Stimulated activated CD4-positive, alpha-beta T cell treated with anti-CD3 and anti-CD28 coated beads, Interleukin-1b, Interleukin-23, amount 100 ng/mL, for 4 hours (primary cell): ENCODE measurements around the gene TMEM178A.
"Not testable (repeated sequence)": the region's sequence is repeated elsewhere in the genome, so short reads cannot be mapped to it uniquely, and the experiment has no call there.

Experiments used
- DNase-seq, 2 donors: peaks; one replicate each; pipeline ENCODE4 v3.0.0-alpha.2; 2020; ENCODE audit warnings: low read depth in 2 of 2

The TMEM178A gene

GRCh38 chr2:39648580-39648979 lies 17.1 kb upstream of the TMEM178A start:
- no peak for DNase-seq

DNA sequence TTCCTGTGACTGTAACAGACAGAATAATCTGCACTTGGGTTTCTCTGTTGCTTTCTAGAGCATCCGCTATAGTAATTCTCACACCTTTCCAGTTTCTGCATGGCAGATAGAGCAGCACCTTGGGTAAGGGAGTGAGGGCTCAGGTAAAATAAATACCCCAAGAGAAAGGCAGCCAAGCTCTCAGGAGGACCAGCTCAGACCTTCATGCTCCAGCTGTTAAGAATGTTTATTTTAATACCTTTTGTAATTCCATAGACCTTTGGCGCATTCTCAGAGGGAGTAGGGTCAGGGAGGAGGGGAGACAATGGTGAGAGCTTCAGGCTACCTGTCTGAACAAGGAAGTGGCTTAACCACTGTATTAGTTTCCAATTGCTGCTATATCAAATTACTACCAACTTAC lies 16.2 kb upstream of the TMEM178A start:
- DNase-seq: no peak

GRCh38 chr2:39650468-39650867 lies 15.2 kb upstream of the TMEM178A start:
- DNase-seq: no peak

DNA sequence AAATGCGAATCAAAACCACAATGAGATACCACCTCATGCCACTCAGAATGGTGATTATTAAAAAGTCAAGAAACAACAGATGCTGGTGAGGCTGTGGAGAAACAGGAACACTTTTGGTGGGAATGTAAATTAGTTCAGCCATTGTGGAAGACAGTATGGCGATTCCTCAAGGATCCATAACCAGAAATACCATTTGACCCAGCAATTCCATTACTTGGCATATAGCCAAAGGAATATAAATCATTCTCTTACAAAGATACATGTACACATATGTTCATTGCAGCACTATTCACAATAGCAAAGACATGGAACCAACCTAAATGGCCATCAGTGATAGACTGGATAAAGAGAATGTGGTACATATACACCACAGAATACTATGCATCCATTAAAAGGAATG lies 9.5 kb upstream of the TMEM178A start:
- DNase-seq: not testable (repeated sequence)

DNA sequence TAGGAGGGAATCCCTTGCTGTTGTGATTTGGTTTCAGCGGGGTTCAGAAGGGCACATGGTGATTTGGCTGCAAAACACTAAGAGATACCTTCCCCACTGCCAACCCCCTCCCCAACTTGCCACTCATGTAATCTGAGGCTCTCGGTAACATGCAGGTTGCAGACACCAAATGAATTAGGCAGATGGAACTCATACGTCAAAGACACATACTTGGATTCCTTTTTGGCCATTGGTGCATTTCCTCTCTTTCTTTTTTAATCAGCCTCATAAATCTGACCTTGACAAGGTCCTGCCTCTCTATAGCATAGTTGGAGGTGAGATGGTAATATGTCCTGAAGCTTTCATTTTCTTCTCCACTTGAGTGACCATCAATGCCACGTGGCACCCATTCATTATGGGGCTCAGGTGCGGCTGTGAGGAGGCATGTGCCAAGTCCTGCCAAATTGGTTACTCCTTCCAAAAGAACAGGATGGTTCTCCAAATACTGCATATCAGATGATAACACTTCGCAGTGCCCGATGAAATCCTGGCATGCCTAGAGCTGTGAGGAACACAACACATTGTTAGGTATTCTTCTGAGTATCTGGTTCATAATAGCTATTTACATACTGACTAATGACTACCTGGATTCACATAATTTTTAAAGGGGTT lies 8.3 kb upstream of the TMEM178A start:
- DNase-seq: no peak

GRCh38 chr2:39658371-39658770 lies 7.3 kb upstream of the TMEM178A start:
- no peak for DNase-seq

GRCh38 chr2:39659765-39660611 lies 5.7 kb upstream of the TMEM178A start:
- no peak for DNase-seq

DNA sequence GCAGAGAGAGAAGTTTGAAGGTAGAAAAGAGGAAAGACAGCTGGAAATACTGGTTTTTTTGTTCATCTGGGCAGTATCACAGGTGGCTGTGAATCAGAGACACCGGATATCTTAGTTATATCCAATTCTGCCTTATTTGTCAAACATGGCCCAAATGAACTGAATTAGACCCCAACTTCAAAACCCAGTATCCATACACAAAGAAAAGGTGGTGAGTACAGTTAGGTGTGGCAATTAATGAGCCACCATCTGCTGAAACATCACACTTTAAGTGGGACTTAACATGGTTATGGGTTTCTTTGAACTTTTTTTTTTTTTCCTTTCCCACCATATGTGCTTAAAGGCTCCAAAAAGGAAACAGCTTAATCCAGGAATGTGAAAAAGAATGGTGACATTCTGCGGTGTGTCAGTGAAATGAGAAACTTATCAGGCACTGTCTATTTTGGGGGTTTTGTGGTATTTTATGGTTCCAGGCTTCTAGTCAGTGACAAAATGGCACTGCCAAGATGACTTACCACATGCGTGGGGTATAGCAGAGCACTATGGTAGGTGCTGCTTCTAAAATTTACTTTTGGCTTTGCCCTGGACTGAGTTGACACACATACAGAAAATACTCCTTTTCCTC lies 5.0 kb upstream of the TMEM178A start:
- no peak for DNase-seq

GRCh38 chr2:39661826-39662225 lies 3.9 kb upstream of the TMEM178A start:
- DNase-seq: no peak

DNA sequence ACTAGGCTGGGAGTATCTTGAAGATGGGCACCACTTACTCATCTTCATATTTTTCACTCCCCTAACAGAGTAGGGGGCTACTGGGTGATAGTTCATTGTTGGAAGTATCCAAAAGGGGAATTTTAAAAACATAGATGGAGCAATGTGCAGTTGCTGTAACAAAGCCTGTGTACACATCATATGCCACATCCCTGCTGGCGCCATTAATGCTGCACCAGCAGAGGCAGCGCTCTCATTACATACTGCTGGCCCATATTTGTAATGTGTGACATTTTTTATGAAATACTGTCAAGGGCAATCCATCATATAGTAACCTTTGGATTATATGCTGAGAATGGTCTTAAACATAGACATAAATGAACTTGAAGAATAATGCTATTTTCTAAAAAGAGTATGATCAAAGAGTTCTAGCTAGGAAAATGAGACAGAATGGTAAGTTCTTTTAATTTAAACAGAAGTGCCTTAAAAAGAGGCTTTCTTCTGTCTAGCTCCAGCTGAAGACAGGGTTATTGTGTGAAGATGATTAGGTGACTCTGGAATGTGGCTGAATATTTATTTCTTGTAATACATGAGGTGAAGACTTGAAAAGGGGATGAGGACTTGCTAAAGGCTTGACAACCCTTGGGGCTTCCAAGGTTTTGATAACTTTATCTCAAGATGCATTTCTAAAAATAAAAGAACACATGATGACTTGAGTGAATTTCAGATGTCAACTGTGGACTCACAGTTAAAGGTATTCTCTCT lies 2.4 kb upstream of the TMEM178A start:
- no peak for DNase-seq

- no peak for DNase-seq
Measured at GRCh38 chr2:39664232-39664887, 1.4 kb upstream of the TMEM178A start.

DNA sequence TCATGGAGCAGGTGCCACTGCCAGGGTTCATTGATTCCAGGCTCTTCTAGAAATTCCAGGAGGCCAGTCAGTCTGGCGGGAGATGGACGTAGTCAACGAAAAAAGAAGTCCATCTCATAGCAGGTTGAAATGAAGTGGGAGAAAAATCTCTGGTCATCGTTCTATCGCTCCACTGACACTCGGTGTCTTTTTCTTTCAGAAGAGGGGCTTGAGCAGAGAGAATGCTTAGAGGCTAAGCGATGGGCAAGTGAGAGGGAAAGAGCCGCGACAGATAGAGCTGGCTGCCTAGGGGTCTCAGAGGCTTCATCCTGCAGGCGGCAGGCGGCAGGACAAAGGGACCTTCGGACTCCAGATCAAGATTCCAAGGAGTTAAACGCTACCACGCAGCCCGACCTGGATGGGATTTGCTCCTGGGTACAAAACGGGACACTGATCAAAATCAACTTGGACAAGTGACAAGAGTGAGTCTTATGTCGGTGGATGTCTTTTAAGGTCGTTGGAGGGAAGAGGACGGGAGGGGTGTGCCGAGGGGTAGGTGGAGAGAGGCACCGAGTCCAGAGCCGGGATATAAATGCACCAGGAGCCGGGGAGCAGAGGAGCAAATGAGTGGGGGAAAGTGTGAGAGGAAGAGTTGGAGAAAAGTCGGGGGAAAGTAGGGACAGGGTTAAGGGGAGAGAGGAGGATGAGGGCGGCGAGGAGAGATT lies 677 bp upstream of the TMEM178A start:
- DNase-seq: no peak

DNA sequence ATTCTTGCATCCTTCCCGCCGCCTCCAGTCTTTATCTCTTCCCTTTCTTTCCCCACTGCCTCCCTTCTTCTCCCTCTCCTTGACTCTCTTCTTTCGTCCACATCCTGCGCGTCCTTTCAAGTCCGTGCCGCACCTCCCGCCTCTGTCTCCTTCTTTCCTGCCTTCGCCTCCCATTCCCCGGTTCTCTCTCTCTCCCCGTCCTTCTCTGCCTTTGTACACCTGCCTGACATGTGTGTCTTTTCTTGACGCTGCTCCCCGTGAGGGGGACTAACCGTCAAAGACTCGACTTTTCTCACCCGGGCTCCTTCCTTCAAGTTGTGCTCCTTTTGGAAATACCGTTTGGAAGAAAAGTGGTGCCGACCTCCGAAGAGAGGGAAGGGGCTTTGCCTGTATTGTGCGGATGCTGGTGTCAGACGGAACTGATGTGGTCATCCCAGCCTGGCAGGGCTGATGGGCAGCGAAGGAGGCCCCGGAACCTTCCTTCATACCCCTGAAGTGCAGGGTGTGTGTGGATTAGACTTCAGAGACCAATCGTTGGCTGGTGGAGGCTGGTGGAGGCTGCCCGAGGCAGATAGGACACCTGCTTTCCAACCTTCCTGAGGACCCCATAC lies 879 bp downstream of the TMEM178A start:
- no peak for DNase-seq

GRCh38 chr2:39667104-39667885 lies 1.6 kb downstream of the TMEM178A start:
- no peak for DNase-seq

- DNase-seq: no peak
Measured at GRCh38 chr2:39667886-39668276, 2.2 kb downstream of the TMEM178A start.

- DNase-seq: no peak
Measured at GRCh38 chr2:39668576-39669080, 2.9 kb downstream of the TMEM178A start.

- no peak for DNase-seq
Measured at GRCh38 chr2:39671604-39672003, 5.9 kb downstream of the TMEM178A start.

DNA sequence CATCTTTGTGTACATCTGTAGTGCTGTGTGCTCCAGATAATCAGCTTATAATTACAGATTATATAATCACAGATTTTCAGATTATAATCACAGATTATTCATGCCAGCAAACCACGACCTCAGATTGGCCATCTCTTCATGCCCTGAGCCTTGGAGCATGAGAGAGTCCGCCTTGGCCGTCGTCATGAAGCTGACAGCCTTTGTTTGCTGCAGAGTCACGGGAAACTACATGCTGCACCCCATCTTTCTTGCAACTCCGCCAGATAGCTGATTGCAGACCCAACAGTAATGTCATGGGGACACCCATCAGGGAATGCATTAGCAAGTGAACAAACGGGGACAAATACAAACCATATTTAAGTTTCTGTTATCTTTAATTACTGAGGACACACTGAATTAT lies 7.3 kb downstream of the TMEM178A start:
- no peak for DNase-seq

DNA sequence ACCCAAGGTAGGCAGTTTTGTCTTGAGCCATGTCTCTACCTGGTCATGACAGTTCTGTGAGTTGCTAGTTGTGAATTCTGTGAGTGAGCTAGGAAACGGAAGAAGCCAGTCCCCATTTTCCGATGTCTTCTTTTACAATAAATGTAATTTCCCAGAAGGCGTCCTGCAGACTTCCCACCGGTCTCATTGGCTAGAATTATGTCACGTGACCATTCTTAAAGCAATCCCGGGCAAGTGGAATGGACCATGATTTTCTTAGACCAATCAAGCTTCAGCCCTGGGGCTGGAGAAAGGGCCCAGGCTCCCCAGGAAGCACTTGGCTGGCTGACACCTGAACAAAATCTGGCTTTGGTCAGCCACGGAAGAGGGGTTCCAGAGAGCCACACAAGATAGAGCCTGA lies 10.6 kb downstream of the TMEM178A start:
- no peak for DNase-seq

DNA sequence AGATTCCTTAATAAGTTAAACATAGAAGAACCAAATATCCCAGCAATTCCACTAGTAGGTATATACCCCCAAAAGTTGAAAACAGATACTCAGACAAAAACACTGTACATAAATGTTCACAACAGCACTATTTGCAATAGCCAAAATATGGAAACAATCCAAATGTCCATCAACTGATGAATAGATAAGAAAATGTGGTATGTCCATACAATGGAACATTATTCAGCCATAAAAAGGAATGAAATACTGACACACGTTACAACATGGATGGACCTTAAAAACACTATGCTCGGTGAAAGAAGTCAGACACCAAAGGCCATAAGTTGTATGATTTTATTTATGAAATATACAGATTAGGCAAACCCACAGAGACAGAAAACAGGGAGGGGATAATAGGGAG lies 12.5 kb downstream of the TMEM178A start:
- no peak for DNase-seq
